K562 (cell line): ENCODE measurements around the gene NDRG4. TPM values are rescaled to one million over a fixed set of nuclear protein-coding genes. Genes with fewer than 3 reads are reported as not detected.

ENCODE experiments used
- ATAC-seq: fragments of 200-7000 bp; cut with Tn5 transposase; 3 replicates; pipeline ENCODE4 v1.9.1; 2020; ENCODE audit warnings: moderate library complexity
- BruUV-seq: library from RNA; stranded (reverse); fragments of 400-500 nt; replicated peaks from 2 replicates; lab custom pipeline; 2021; lab: Mats Ljungman, UMichigan
- CTCF ChIA-PET: fragments of 300-600 bp; formaldehyde crosslinking; extraction: SDS; loops from one replicate; lab custom pipeline; 2021; ENCODE audit warnings: low intra/inter-chr PET ratio; lab: Yijun Ruan, JAX
- POLR2A ChIA-PET: fragments of 300-600, 350-650 bp; sonication (Branson Sonifier 250); formaldehyde crosslinking; extraction: SDS; loops from one replicate; lab custom pipeline; 2021; ENCODE audit warnings: antibody characterized with exemption, inconsistent platforms; lab: Yijun Ruan, JAX
- DNase-seq, 4 experiments: peaks; one replicate each; pipeline versions ENCODE4 v3.0.0 to v3.0.0-alpha.2; 2011 to 2018; ENCODE audit warnings: low spot score in 3 of 4, mixed read lengths in 3 of 4; ENCODE audit errors: extremely low read depth in 1 of 4
- FAIRE-seq: peaks from 2 replicates; lab custom pipeline; 2011; peaks lifted over from hg19 to GRCh38; lab: Jason Lieb, UNC
- H2AFZ ChIP-seq: 2 replicates; pipeline ENCODE4 v1.6.0; 2011; ENCODE audit warnings: low read depth, low read length, control low read depth, inconsistent platforms
- H3K27ac ChIP-seq: fragments of 200-600 bp; 3 replicates; pipeline ENCODE4 v1.8.0; 2011; ENCODE audit warnings: low read depth, mild to moderate bottlenecking, control low read depth, inconsistent platforms, low read length, moderate library complexity, mixed read lengths; ENCODE audit errors: extremely low read depth
- H3K27me3 ChIP-seq, 2 experiments: fragments of 300-600 bp in 1 of 2; 2 replicates in 1 of 2; 3 replicates in 1 of 2; pipeline versions ENCODE4 v1.6.0 to v1.8.0; 2011; ENCODE audit warnings: inconsistent platforms in 2 of 2, low read length in 2 of 2, mild to moderate bottlenecking in 1 of 2, mixed read lengths in 1 of 2, moderate library complexity in 1 of 2; ENCODE audit not compliant: control insufficient read depth in 2 of 2, insufficient read depth in 2 of 2
- H3K36me3 ChIP-seq: fragments of 300-600 bp; 3 replicates; pipeline ENCODE4 v1.8.0; 2011; ENCODE audit warnings: mild to moderate bottlenecking, low read length, inconsistent platforms; ENCODE audit not compliant: control insufficient read depth, insufficient read depth
- H3K4me1 ChIP-seq, 2 experiments: fragments of 200-600 bp in 1 of 2; replicated peaks in 1 of 2; 2 replicates in 1 of 2; 3 replicates in 1 of 2; pipeline versions ENCODE4 v1.5.1 to v1.8.0; 2011; ENCODE audit warnings: inconsistent platforms in 2 of 2, low read length in 2 of 2, mild to moderate bottlenecking in 1 of 2, mixed read lengths in 1 of 2, moderate library complexity in 1 of 2; ENCODE audit not compliant: control insufficient read depth in 2 of 2, insufficient read depth in 2 of 2
- H3K4me2 ChIP-seq: 2 replicates; pipeline ENCODE4 v1.6.1; 2011; ENCODE audit warnings: low read length, control low read depth, inconsistent platforms, mixed read lengths; ENCODE audit not compliant: insufficient read depth
- H3K4me3 ChIP-seq: fragments of 200-600 bp; sonication (generic), shearing (Covaris generic); 2 replicates; pipeline ENCODE4 v1.5.1; 2016; ENCODE audit warnings: control low read depth, inconsistent platforms
- H3K79me2 ChIP-seq: fragments of 200-600 bp; 3 replicates; pipeline ENCODE4 v1.8.0; 2011; ENCODE audit warnings: low read length, inconsistent platforms; ENCODE audit not compliant: control insufficient read depth, insufficient read depth
- H3K9ac ChIP-seq, 2 experiments: 2 replicates each; pipeline versions ENCODE4 v1.6.0 to v1.6.1; 2011; ENCODE audit warnings: low read depth in 2 of 2, low read length in 2 of 2, control low read depth in 1 of 2, inconsistent platforms in 1 of 2, mild to moderate bottlenecking in 1 of 2, mixed read lengths in 1 of 2; ENCODE audit not compliant: insufficient read depth in 1 of 2
- H3K9me1 ChIP-seq: one replicate; pipeline ENCODE4 v1.6.0; 2011; ENCODE audit warnings: inconsistent platforms, mild to moderate bottlenecking, low read length, moderate library complexity; ENCODE audit not compliant: control insufficient read depth, insufficient read depth
- H3K9me3 ChIP-seq: replicated peaks from 2 replicates; pipeline ENCODE4 v1.5.1; 2011; ENCODE audit warnings: low read depth, low read length, inconsistent platforms; ENCODE audit not compliant: control insufficient read depth, insufficient read depth
- H4K20me1 ChIP-seq: replicated peaks from 2 replicates; pipeline ENCODE4 v1.6.1; 2011; ENCODE audit warnings: low read length, inconsistent platforms, mixed read lengths; ENCODE audit not compliant: control insufficient read depth, insufficient read depth
- HDAC2 ChIP-seq: fragments of 450-650 bp; IDR thresholded peaks from 2 replicates; pipeline ENCODE4 v1.6.1; 2016; ENCODE audit warnings: mild to moderate bottlenecking
- HNRNPH1 ChIP-seq: fragments of 200-400 bp; formaldehyde crosslinking; optimal IDR thresholded peaks from 2 replicates; pipeline ENCODE3; 2017; ENCODE audit warnings: low read depth, mild to moderate bottlenecking, low read length, moderate library complexity
- HNRNPUL1 ChIP-seq: fragments of 200-400 bp; formaldehyde crosslinking; IDR thresholded peaks from 2 replicates; pipeline ENCODE4 v1.6.1; 2017; ENCODE audit warnings: low read length
- NR0B1 ChIP-seq: fragments of 450-650 bp; IDR thresholded peaks from one replicate; pipeline ENCODE4 v1.6.1; 2018; ENCODE audit warnings: mild to moderate bottlenecking, moderate library complexity; ENCODE audit not compliant: partially characterized antibody
- PRPF4 ChIP-seq: fragments of 200-400 bp; formaldehyde crosslinking; IDR thresholded peaks from one replicate; pipeline ENCODE4 v1.6.1; 2017; ENCODE audit warnings: low read length, low read depth, mild to moderate bottlenecking; ENCODE audit not compliant: insufficient read depth, poor library complexity, severe bottlenecking
- SRSF1 ChIP-seq: fragments of 200-400 bp; formaldehyde crosslinking; IDR thresholded peaks from 2 replicates; pipeline ENCODE4 v1.6.1; 2017; ENCODE audit warnings: mild to moderate bottlenecking, low read depth, low read length, moderate library complexity
- ZNF583 ChIP-seq: fragments of 250-450 bp; sonication (Bioruptor Pico); IDR thresholded peaks from 2 replicates; pipeline ENCODE4 v1.4.0; 2020
- WGBS: fragments of 100-300 bp; shearing (Covaris generic); methylation state at CpG from one replicate; pipeline ENCODE4 v1.1.6; 2016; ENCODE audit warnings: low coverage, mixed read lengths; ENCODE audit not compliant: insufficient coverage; ENCODE audit errors: missing lambda C conversion rate; 5-methylcytosine and 5-hydroxymethylcytosine counted together
- in situ Hi-C: fragments of 300-500 bp; cut with MboI; formaldehyde crosslinking; loops from 4 replicates; pipeline ENCODE4 v1.15.0; 2018; ENCODE audit warnings: inconsistent platforms, mixed read lengths
- intact Hi-C: fragments of 100-400 bp; cut with micrococcal nuclease; formaldehyde crosslinking; loops from 2 replicates; pipeline ENCODE4 v1.14.2; 2022
- polyA plus RNA-seq, 8 experiments: library from polyadenylated mRNA; depleted of rRNA in 4 of 8; stranded (reverse) in 5 of 8; unstranded in 3 of 8; fragments of >200 nt; fragmentation: Nextera tagmentation in 2 of 8; fragmentation: Illumina TruSeq in 1 of 8; extraction: Ambion mirVana in 2 of 8; extraction: Trizol in 1 of 8; gene quantifications; 2 replicates each; pipeline versions ENCODE4 v1.2.1 to v1.2.3, GENCODE V29; 2011 to 2014; ENCODE audit warnings: inconsistent platforms in 1 of 8, missing spikeins in 1 of 8
- total RNA-seq, 7 experiments: library from RNA; depleted of rRNA in 6 of 7; stranded (reverse); fragments of >200 nt in 6 of 7; fragmentation: Illumina TruSeq in 2 of 7; extraction: Trizol in 2 of 7; gene quantifications; 2 replicates each; pipeline versions ENCODE4 v1.2.1 to v1.2.3, GENCODE V29; 2011 to 2021; ENCODE audit warnings: low replicate concordance in 1 of 7
- TF ChIP-seq, protein P1 (sequence below): sonication (generic); formaldehyde crosslinking; IDR thresholded peaks from 2 replicates; pipeline ENCODE4 v1.8.1; 2022; ENCODE audit warnings: missing genetic modification reagents
- TF ChIP-seq, protein P2 (sequence below), 3 experiments: fragments of 200-800 bp in 1 of 3; sonication (Bioruptor generic) in 1 of 3; sonication (generic) in 1 of 3; formaldehyde crosslinking in 1 of 3; IDR thresholded peaks; 2 replicates each; pipeline versions ENCODE4 v1.6.1 to v1.8.0; 2016 to 2022; ENCODE audit warnings: mild to moderate bottlenecking in 2 of 3, missing compliant biosample characterization in 2 of 3, missing genetic modification characterization in 2 of 3, missing genetic modification reagents in 1 of 3

The NDRG4 gene
- total and polyA plus RNA-seq, 9 of the 15 experiments (the other 6 are each of a cell fraction or from before 2014, with no cell fraction given), result 0.06 to 0.95 (median 0.28) TPM

GRCh38 chr16:58481931-58482330 is 18.0 kb upstream of the NDRG4 start (continued):
- TF ChIP-seq, protein P1, sequence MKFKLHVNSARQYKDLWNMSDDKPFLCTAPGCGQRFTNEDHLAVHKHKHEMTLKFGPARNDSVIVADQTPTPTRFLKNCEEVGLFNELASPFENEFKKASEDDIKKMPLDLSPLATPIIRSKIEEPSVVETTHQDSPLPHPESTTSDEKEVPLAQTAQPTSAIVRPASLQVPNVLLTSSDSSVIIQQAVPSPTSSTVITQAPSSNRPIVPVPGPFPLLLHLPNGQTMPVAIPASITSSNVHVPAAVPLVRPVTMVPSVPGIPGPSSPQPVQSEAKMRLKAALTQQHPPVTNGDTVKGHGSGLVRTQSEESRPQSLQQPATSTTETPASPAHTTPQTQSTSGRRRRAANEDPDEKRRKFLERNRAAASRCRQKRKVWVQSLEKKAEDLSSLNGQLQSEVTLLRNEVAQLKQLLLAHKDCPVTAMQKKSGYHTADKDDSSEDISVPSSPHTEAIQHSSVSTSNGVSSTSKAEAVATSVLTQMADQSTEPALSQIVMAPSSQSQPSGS, result no peak
- no peak for TF ChIP-seq SRSF1
- no peak for TF ChIP-seq HNRNPUL1
- TF ChIP-seq HNRNPH1, result no peak
- TF ChIP-seq NR0B1, result no peak
- no peak for TF ChIP-seq HDAC2

- H3K9me3 ChIP-seq, result no peaks in the 10 kb centered on the region
- TF ChIP-seq PRPF4 (no peak), ZNF583 (CRISPR knock-in tag) (no peak)
- TF ChIP-seq, protein P2, sequence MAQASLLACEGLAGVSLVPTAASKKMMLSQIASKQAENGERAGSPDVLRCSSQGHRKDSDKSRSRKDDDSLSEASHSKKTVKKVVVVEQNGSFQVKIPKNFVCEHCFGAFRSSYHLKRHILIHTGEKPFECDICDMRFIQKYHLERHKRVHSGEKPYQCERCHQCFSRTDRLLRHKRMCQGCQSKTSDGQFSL (CRISPR knock-in tag; IDR thresholded peaks at IDR 0.05), result no peak
- TF ChIP-seq, protein P2 (tag; IDR thresholded peaks at IDR 0.05), result no peak
These were observed 14.6 kb upstream of the NDRG4 start for GRCh38 chr16:58485184-58485887.

More at GRCh38 chr16:58485184-58485887, 14.6 kb upstream of the NDRG4 start:
- no peak for DNase-seq
- peaks cover 0 to 44% of the 10 kb centered on the region in 2 experiments; a peak in 3 of 5 replicates for H3K27me3 ChIP-seq
- peaks cover 10 to 19% of the 10 kb centered on the region in 2 experiments; a peak in 4 of 5 replicates for H3K4me1 ChIP-seq
- H3K9me1 ChIP-seq, result no peaks in the 10 kb centered on the region
- no peaks in the 10 kb centered on the region for H3K36me3 ChIP-seq
- H3K9ac ChIP-seq, result no peak overlapping the region
- no peak for ATAC-seq
- no peak overlapping the region for H3K27ac ChIP-seq
- H3K4me2 ChIP-seq, result no peak overlapping the region
- POLR2A ChIA-PET, result interaction anchor here (0.5 to 1.5 kb wide), 3 partner anchors 9 to 260 kb away, joined by 3 to 4 read pairs (median 3); no protein-coding TSS in a partner anchor
- WGBS, result 10% methylated on average over 11 of the region's 11 CpGs
- in situ Hi-C loops, result no loop called here
- no peak for FAIRE-seq
- BruUV-seq, result no TSS peak
- intact Hi-C loops, result loop anchor here (5.0 to 10.0 kb wide), 3 partner anchors 361 to 581 kb away; partner anchors contain the start of gene CFAP20
- CTCF ChIA-PET, result no interaction called here
- H3K4me3 ChIP-seq, result no peak overlapping the region
- H4K20me1 ChIP-seq, result no peaks in the 10 kb centered on the region; the same call in 1 of the 2 replicates
- H2AFZ ChIP-seq, result no peak overlapping the region
- H3K79me2 ChIP-seq, result no peaks in the 10 kb centered on the region
